GM21786 (cell line): ENCODE results near the gene CTBP2.
"Not testable (repeated sequence)": the region's sequence is repeated elsewhere in the genome, so short reads cannot be mapped to it uniquely, and the experiment has no call there.

Experiments
- ATAC-seq: cut with Tn5 transposase; IDR thresholded peaks from one replicate; pipeline ENCODE4 v1.9.1; 2021; ENCODE audit not compliant: unreplicated experiment

CTBP2 gene

DNA sequence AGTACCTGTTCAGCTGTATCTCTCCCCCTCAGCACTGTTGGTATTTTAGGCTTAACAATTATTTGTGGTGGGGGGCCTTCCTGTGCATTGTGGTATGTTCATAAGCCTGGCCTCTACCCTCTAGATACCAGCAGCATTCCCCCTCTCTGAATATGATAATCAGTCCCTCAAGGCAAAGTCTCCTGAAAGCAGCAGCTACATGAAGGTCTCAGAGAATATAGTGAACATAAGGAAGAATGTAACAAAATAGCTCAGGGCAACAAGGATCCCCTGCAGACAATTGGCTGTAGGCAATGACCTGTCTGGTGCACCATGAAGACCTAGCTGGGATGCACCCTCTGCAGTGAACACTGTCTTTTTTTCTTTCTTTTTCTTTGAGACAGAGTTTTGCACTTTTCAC, 86.4 kb downstream of the CTBP2 start:
- ATAC-seq: no peak

DNA sequence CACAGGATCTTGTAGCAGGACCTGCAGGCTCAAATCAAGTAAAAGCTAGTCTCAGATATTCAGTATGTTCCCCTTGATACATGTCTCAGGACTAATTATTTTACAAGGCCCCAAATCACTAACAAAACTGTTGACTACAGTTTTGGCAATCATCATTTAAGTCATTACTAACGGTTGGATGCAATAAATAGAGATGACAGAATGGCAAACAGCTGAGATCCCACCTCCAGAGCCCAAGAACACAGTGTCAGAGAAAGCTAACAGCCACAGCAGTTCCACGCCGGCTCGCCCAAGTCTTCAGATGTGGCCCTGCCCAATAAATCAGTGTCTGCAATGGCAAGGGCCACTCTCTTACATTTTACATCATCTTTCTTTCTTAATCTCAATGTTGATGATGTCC, 87.6 kb downstream of the CTBP2 start:
- ATAC-seq: no peak

DNA sequence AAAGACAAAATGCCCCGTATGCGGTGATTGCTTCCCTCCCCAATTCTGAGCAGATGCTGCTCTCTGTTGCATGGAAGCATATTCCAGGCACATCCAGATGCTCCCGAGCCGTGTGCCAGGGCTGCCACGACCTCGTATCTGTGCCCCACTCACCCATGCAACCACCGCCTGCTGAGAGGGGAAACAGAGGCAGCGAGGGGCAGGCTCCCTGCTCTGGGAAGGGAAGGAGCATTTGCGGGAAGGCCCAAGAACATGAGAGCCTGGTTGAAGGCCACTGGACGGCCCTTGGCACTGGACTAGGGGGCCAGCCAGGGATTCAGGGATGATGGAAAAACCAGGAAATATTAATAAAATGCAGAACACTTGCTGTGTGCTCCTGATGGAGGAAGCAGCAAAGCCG, 89.4 kb downstream of the CTBP2 start:
- ATAC-seq: no peak

DNA sequence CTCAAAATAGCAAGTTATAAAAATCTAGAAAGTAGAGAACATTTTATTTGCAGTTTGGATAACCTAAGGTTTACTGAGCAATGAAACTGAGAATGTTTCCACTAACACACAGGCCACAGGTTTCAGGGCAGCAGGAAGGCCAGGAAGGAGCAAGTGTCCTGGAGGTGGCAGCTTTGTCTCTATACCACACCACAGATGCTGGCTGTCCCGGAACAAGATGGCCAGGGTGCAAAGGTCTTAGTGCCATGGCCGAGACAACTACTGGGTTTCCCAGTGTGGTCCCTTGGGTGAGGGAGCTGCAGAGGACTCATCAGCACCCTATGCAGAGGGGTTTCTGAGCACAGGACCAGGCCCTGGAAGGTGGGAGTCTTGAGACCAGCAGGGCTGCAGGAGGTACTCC, 92.0 kb downstream of the CTBP2 start:
- ATAC-seq: no peak

DNA sequence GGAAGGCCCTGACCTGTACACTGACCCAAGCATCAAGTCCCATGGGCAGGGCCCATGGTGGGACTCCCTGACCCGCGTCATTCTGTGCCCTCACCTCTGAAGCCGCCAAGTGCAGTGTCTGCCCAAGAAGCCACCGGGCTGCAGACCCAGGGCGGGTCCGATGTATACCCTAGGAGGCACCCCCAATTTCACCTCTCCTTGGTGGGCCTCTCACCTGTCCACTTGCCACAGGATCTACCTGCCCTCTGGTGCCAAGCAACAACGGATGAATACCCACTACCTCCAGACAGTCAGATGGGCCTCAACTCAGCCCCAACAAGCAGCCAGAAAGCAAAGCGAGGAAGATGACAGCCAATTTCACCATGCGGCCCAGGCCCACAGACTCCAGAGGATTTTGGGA, 92.6 kb downstream of the CTBP2 start:
- no peak for ATAC-seq

DNA sequence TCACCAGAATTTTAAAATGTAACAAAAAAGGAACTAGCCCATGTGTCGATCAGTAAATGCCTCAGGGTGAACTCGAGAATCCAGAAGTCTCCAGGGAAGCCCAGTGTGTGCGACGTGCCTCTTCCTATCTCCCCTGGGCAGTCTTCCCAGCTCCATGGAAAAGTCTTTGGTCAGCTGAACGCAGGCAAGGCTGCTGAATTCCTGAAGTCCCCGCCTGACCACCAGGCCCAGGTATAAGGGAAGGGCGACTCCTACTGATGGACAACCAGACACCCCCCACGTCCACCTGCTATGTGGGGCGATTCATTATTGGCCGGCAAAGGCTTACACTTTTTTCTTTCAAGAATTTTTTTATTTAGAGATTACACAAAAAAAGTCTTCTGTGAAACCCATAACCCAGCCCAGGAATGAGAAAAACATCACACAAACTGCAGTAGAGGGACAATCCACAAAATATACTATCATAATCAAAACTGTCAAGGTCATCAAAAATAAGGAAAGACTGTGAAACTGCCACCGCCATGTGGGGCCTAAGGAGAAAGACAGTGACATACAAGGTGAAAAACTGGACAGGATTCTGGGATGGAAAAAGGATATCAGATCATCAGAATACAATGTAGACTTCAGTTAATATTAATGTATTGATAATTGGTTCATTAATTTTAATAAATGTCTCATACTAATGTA, 93.5 kb downstream of the CTBP2 start:
- no peak for ATAC-seq

DNA sequence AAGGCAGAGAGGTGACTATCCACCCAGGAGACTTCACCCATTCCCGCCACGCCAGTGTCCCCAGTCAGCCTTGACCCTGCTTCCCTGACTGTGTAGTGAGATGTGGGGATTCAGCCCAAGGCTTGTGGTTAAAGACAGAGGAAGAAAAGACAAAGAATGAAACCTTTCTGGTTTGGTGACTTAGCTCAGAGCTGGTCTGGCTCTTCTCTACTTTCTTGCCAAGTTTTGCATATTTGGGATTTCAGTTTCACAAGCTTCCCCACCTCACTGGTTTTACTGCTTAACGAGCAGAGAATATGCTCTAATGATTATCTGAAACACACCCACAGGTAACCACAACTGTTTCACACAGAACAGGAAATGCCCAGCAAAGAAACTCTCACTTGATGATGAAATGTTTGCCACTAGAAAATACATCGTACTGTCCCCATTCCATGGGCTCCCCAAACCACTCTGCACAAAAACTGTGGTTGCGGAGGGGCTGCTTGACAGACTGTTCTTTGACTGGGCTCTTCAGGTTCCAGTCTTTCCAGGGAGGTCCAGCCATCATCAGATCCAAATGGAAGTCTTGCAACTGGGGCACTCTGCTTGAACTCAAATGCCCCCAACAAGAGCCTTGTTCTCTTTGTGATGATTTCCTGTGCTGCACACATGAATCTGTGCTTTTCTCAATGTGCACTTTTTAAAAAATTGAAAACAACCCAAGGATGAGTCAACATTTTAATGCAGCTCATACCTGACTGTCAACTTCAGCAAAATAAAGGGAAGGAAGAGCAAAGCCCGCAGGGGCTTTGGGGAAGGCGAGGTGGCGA, 95.5 kb downstream of the CTBP2 start:
- ATAC-seq: peak; percentile 98

DNA sequence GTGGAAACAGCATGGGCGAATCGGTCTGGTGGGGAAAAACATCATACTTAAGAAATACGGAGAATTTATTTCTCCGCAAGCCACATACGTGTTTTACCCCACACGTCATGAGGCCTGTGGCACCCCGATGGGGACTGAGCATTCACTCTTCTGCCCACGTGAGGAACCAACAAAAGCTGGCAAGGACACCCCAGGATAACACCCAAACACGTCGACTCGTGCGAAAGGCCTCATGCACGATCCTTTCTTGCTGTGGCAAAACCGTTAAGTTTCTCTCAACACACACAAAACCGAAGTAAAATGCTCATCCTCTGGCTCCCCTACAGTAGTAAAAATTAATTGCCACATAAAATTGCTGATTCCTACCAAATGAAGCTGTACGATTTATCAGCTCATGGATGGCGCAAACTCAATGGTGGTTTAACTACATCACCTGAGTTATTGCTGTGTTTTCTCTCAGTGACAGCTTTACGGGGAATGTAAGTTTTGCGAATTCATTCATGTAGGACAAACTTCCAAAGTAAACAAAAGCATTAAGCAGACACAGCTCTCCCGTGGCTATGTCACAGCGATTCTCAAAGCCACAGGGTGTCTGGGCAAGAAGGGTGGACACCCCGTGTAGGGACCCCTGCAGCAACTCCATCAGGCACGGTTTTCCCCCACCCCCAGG, 97.0 kb downstream of the CTBP2 start:
- ATAC-seq: no peak

DNA sequence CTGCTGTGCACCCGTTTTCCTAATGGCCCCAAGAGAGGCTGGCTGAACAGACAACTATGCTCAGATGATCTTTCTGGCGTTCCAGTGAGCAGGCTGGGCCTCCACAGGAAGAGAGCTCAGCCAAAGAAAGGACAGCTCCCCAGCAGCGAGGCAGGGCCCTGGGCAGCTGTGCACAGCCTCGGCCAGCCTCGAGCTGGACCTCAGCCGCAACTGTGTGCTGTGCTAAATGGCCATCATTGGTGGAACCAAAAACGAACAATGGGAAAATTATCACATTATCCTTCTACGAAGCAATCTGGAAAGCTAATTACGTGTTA, 97.5 kb downstream of the CTBP2 start:
- no peak for ATAC-seq

DNA sequence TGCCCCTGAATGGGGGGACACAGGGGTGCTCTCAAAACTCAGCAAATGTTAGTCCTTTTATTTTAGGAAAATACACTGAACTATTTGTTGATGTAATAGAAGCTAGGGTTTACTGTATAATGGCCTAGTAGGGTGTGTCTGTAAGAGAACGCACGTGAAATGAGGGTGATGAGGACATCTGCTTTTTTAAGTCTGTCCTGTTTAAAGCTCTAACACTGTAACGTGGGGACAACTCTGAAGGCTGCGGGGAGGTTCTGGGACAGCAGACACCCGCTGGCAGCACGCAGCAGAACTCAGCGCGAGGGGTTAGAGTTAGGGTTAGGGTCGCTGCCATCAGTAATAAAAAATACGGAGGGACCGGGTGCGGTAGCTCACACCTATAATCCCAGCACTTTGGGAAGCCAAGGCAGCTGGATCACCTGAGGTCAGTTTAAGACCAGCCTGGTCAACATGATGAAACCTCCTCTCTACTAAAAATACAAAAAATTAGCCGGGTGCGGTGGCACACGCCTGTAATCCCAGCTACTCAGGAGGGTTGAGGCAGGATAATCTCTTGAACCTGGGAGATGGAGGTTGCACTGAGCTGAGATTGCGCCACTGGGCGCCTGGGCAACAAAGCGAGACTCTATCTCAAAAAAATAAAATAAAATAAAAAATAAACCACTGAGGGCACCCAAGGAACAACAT, 98.0 kb downstream of the CTBP2 start:
- ATAC-seq: no peak

DNA sequence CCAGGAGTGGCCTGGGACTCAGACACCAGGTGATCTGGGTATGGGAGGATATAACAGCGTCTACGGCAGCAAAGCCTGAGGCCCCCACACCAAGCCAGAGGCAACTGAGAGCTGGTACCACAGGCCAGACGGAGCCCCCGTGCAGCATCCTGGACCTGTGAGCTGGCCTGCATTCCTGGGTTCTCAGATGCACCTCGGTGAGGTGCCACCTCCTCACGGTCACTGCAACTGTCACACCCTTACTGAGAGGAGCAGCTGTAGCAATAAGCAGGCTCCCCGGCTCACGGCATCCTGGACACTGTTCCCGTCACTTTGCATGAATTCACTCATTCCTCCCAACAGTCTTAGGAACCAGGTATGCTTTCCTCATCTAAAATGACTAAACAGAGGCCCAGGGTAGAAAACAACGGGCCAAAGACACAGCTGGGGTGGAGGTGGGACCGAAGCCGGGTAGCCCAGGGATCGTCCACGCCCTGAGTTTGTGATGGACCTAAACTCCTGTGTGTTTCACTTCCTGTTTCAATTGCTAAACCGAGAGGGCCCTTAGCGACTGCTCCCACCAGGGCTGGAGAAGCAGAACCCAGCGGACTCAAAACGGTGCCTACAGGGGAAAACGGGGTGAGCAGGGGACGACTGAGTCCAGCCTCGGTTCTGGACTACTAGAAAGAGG, 98.7 kb downstream of the CTBP2 start:
- no peak for ATAC-seq

DNA sequence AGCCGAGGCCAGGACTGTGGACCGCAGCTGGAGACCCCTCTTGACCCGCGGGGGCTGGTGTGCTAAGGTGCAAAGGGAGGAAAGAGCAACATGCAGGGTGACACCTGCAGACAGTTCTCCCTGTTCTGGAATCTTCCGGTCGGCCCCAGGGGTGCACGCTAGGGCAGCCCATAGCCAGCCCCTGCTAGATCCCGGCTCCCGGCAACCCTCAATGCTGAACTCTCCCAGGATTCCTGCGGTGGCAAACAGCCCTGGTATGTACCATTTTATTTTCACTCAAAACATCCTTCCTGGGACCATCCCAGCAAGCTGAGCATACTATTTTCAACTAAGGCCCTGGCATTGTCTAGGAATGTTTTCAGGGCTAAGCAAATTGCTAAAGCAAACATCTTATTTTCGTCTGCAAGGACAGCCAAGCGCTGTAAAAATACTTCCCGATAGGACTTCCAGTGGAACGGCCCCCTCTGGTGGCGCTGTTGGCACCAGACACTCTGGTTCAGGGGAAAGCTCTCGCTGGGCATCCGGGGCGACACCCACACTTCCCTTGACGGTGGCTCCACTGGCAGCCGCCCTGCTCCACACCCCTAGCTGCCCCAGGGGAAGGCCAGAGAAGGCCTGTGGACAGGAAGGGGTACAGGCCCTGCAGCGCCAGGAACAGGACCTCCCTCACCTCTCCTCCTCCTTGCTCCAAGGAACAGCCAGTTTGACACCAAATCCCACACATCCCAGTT, 99.4 kb downstream of the CTBP2 start:
- ATAC-seq: no peak

DNA sequence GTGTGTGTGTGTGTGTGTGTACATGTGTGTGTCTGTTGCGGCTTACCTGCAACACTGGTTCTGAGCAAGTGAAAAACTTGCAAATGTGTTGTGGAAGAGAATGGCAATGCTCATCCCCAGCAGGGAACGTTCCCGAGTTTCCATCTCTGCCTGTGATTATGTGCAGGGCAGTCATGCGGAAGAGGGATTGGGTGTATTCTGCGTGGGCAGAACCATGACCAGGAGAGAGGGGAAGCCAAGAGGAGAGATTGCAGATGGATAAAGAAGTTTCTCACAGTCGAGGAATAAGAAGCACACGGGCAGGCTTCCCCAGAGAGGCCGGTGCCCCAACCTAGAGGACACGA, 99.9 kb downstream of the CTBP2 start:
- no peak for ATAC-seq

DNA sequence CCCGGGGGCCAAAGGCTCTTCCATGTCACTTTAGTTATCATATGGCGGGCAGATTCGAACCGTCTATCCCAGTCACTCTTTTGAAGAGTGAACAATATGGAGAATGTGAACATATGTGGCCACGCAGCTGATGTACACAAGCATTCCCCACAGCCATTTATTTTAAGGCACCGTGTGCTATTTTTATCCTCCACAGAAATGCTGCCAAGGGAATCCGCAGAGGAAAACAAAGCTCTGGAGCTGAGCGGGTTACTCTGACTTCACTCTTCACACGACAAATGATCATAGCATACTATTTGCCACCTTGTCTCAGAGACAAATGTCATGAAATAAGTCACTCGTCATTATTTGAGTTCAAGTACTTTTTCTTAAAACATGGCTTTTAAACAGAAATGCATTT, 100.3 kb downstream of the CTBP2 start:
- ATAC-seq: no peak

DNA sequence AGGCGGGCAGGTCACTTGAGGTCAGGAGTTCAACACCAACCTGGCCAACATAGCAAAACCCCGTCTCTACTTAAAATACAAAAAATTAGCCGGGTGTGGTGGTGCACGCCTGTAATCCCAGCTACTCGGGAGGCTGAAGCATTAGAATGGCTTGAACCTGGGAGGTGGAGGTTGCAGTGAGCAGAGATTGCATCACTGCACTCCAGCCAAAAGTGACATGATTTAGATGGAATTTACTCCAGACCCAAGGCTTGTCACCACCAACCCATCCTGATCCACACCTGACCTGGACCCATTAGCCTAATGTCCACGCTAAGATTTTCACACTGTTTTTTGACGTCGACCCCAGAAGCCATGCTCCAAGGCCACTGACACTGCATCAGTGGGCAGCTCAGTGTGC, 101.0 kb downstream of the CTBP2 start:
- not testable (repeated sequence) for ATAC-seq

DNA sequence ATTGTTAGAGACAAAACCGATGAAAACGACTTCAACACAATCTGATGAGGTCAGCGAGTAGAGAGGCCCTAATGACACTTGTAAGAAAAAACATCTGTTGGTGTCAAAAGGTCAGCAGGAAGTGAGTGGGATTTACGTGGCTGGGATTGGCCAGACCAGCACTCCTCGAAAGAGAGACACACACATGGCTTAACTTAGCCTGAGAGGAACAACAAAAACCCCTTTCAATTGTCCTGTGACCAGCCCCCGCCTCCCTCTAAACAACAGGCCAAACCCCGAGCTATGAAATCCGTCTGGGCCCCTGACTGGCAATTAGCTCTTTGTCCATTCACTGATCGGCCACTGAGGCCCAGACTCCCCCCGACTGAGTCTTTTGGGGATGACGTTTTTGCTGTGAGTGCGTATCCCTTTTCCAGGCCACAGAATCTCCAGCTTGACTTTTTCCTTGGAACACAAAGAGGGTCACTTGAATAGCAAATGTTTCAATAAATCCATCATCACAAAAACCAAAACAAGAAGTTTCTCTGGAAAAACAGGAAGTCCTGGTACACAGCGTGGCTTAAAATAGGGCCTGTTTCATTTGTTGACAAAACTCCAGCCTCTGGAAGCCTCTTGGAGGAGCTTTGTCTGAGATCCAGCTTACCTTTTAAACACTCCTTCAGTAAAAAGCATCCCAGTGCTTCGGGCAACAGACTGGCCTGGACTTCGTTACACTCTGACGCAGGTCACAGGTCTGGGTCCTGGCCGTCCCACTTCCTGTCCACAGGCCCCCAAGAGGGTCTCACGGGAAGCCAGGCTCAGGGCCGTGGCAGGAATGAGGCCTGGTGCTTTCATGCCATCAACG, 103.0 kb downstream of the CTBP2 start:
- no peak for ATAC-seq

DNA sequence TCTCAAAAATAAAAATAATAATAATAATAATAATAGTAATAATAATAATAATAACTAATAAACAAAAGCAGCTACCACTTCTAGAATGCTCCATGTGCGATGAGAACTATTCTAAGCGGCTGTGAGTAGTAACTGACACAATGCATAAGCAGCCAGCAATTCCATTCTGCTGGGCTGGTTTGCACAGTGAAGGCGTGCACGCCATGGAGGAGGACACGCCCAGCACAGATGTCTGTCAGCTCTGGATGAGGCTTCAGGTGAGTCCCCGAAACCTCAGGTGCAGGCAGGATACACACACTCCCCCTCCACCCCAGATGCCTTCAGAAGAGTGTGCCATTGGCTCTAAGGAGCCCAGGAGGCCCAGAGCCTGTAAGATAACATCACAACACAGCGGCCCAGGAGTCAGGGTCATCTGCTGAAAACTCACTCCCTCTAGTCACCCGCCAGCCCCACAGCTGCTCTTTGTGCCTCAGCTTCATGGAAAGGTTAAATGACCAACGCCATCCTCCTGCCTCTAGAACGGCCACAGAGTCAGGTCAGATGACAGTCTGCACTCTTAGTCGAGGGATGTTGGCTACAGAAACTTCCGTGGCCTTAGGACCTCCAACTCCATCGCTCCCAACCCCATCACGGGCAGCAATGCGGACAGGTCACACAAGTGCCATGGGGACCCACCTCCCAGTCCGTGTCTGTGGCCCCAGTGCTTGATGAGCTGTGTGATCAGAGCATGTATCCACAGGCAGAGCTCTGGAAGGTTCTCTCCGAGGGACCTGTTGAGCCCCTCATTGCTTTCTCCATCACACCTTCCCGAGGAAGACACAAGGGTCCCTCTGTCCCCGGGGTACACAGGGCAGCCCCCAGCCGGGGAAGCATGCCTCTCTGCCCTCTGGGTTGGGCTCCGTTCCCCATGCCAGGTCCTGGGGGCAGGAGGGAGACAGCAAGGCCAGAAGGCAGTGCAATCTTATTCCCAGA, 103.9 kb downstream of the CTBP2 start:
- ATAC-seq: no peak

DNA sequence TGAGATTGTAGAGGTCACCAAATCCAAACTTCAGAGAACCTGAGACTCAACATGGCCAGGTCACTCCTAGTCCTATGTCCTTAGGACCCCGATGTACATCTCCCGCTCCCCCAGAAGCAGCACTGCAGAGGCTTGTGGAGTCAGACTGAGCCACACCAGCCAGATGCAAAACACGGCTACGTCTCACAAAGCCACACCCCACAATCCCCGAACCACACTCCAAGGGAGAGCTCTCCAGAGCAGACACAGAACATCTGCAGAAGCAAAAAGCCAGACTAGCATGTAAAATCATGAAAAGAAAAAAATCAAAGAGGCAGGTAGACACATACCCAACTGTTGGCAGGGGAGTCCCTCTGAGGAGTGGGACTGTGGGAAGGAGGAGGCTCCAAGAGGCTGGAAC, 104.9 kb downstream of the CTBP2 start:
- no peak for ATAC-seq
